Suppressor macrophage treated with lipopolysaccharide for 1 hour (primary cell): ENCODE results near the gene NECAB3.
"Not testable (repeated sequence)": the region's sequence is repeated elsewhere in the genome, so short reads cannot be mapped to it uniquely, and the experiment has no call there.

Experiments used
- DNase-seq, 3 donors: peaks; one replicate each; pipeline ENCODE4 v3.0.0-alpha.2; 2020 to 2022

Gene NECAB3

DNA sequence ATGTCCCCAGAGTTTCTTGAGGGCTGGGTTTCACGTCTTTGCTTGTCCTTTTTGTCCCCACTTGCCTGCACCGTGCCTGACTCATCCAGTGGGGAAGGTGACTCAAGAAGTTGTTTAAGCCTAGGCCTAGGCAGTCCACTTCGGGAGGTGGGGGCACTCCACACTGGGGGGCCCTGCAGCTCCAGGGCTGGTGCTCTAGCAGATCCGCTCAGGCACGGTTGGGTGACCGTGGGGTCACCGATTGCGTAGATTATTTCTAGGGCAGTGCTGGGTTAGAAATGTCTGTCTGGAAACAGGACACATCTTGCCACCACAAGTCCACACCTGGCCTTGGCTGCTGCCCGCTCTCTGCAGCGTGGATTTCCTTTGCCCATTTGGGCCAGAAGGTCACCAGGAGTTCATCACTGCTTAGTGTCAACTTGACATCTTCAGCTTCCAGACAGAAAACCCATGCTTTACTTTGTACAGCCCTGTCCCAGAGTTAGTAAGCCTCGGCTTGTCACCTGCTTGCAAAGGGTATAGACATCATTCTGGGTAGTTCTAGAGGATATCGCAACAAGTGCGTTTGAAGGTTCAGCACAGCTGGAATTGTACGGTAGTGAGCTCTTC, 25.7 kb downstream of the NECAB3 start:
- DNase-seq = no peak

DNA sequence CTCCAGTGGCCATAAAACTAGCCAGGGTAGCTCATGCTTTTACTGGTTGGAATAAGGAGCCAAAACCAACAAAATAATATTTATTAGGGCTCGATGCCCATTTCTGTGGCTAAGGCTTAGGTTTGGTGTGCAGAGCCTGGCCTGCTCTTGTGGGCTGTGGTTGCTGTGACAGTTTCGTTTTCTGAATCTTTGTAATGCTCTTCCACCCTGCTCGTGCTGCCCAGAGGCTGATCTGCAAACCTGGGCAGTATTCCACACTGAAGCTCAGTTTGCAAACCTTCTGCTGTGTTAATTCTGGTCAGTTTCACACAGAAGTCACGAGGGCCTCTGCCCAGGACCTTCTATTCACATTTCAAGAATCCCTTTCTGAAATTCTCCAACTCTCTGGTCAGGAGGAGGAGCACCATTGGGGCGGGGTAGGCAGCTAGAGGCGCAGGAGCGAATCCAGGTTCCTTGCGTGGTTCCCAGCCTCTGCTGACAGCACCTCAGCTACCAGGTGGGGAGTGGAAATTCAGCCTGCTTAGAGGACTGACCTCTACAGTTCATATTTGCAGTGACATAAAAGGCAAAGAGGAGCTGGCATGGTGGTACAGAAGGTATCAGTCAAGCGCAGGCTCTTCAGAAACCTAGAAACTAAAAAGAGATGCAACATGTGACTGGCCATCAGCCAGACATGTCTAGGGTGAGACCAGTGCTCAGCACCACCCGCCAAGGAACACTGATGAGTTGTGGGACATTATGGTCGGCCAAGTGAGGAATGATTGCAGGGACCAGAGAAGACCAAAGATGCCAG, 26.4 kb downstream of the NECAB3 start:
- DNase-seq = no peak

DNA sequence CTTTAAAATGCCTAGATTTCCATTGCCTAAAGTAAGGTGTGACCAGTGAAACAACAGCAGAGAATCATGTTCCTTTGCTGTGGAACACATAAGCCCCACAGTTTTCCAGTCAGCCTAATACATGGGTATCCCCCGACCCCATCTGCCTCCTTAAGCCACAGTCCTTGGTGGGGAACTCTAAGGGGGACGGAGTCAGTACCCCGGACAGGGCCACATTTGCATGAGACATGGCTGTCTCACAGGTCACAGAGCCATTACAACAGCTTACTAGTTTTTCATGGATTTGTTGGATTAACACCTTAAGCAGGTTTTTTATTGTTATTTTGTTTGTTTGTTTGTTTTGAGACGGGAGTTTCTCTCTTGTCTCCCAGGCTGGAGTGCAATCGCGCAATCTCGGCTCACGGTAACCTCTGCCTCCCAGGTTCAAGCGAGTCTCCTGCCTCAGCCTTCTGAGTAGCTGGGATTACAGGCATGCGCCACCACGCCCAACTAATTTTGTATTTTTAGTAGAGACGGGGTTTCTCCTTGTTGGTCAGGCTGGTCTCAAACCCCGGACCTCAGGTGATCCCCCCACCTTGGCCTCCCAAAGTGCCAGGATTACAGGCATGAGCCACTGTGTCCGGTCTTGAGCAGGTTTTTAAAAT, 27.1 kb downstream of the NECAB3 start:
- DNase-seq = not testable (repeated sequence)

DNA sequence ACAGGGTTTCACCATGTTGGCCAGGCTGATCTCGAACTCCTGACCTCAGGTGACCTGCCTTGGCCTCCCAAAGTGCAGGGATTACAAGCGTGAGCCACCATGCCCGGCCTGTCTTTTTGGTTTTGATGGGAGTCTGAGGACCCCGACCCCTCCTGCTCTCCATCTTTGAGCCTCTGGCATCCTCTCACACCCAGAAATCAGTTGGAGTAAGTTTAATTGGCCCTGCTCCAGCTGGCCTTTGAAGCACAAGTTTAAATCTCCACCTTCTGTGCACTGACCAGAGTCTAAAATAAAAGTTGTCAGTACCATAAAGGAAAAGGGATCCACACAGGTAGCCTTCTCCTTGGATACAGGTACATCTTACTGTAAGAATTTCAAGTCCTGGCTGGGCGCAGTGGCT, 28.0 kb downstream of the NECAB3 start:
- no peak for DNase-seq

DNA sequence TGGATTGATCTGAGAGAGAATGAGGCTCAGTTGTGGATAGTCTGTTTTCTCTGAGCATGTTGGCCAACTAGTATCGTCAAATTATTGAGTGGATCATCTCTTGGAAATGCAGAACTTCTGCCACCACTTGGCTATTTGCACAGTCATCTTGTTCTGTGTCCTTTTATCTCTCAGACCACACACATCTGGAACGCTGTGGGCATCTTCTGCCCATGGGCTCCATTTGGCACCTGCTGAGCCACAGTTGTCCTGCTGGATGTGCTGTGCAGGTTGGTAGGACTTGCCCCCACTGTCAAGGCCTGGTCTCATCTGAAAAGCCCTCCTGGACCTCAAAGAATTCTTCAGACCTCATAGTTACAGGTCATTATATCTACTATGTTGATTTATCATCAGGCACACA, 28.8 kb downstream of the NECAB3 start:
- no peak for DNase-seq

DNA sequence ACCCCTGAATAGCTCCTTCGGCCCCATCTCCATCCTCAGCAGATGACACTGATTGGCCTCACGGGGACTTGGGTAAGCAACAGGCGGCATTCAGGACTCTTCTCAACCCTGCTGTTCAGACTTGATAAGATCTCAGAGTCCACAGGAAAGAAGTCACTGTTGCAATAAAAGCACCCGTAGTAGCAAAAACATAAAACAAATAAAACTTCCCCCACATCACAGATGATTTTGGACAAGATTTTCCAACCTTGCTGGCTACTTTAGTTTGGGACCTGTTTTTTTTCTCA, 29.2 kb downstream of the NECAB3 start:
- no peak for DNase-seq

DNA sequence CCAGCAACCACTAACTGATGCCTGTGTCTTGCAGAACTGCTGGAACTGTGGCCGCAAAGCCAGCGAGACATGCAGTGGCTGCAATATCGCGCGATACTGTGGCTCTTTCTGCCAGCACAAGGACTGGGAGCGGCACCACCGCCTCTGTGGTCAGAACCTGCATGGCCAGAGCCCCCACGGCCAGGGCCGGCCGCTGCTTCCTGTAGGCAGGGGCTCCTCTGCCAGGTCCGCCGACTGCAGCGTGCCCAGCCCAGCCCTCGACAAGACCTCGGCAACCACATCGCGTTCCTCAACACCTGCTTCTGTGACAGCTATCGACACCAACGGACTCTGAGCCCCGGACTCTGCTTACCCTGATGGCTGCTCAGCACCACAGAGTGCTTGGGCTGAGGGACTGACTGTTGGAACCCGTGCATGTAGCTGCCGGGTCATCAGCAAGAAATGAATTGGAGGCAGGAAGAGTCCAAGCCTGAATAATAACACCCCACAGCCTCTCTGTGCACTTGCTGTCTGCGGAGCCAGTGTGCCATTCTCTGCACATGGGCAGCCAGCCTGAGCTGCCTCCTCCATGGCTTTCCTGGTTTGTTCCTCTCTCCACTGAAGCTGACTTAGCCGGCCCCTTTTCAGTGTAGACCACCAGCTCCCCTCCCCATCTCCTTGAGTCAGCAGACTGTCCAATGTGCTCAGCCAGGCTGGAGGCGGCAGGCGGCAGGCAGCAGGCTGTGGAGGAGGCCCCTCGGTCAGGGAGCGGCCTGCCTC, 29.7 kb downstream of the NECAB3 start:
- no peak for DNase-seq

DNA sequence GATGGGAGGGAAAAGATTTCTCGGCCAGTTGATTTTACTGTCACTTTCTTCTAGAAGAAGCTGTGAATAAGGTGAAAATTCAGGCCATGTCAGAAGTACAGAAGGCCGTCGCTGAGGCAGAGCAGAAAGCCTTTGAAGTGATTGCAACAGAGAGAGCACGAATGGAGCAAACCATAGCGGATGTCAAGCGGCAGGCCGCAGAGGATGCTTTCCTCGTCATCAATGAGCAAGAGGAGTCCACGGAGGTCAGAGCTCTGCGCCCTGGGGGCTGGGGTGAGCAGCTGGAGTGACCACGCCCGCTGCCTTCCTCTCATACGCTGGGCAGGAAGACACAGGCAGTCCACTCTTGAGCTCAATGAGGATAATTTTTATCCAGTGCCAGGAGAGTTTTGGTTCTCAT, 33.9 kb downstream of the NECAB3 start:
- DNase-seq = no peak

DNA sequence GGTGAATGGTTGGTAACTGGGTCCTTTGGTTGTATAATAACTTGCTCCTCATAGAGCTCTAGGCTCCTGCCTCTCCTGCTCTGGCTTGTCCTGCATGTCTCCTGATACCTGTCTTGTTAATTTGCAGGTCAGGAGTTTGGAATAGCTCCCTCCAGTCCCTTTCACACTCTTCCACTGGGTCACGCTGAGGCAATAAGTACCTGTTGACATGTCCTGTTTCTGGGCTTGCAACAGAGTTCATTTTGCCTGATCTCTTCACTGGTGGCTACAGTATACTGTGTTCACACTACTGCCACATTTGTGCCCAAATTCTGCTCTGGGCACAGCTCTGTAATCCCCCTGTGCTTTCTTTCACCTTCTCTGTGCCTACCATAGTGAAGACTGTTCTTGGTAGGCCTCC, 37.5 kb downstream of the NECAB3 start:
- DNase-seq = no peak

DNA sequence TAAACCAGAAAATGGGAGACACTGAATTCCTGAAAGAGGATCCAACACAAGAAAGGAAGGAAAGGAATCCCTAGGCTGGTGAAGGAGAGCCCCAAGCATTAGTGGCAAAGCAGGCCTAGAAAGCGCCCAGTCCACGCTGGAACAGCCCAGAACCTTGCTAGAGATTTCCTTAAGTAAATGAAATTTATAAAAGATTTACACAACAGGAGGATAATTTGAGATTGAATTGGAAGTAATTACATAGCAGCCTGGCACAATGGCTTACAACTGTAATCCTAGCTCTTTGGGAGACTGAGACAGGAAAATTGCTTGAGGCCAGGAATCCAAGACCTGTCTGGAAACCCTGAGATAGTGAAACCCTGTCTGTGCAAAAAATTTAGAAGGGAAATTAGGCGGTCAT, 38.9 kb downstream of the NECAB3 start:
- DNase-seq = no peak

DNA sequence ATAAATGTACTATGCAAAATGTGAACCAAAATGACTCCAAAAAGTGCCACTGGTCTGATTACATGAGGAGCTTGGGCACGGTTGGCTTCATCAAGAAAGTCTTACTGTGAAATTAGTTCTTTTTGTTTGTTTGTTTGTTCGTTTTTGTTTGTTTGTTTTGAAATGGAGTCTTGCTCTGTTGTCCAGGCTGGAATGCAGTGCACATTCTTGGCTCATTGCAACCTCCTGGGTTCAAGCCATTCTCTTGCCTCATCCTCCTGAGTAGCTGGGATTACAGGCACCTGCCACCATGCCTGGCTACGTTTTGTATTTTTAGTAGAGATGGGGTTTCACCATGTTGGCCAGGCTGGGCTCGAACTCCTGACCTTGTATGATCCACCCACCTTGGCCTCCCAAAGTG, 42.3 kb downstream of the NECAB3 start:
- not testable (repeated sequence) for DNase-seq

DNA sequence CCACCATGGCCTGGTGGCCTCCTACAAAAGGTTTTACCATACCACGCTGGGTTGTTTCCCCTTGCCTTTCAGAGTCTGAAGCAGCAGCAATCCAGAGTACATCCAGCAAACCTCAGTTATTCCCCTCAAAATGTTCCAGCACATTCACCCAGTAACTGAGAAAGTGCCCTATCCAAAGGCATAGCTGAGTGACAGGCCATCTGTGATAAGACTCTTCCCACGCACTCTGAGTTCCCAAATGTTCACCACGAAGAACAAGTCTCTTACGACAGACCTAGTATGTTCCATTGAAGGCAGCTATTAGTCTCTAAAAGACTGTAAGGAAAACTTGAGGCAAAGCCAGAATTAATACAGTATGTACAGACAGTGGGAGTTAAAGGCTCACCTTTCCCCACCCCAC, 43.7 kb downstream of the NECAB3 start:
- DNase-seq = peak in 2 of 3 donors; percentile 5

DNA sequence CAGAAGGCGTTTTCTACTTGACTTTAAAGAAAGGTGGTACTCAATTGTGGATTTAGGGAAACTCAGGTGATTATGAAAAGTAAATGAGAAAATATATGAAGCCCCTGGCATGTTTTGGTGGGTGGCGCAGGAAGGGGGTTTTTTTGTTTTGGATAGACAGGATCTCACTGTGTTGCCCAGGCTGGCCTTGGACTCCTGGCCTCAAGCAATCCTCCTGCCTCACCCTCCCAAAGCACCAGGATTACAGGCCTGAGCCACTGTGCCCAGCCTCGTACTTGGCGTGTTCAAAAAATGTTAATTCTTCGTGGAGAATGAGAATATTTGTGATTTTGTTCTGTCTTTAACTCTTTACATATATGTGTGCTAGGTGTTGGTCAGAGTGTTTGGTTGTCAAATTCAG, 44.2 kb downstream of the NECAB3 start:
- no peak for DNase-seq

DNA sequence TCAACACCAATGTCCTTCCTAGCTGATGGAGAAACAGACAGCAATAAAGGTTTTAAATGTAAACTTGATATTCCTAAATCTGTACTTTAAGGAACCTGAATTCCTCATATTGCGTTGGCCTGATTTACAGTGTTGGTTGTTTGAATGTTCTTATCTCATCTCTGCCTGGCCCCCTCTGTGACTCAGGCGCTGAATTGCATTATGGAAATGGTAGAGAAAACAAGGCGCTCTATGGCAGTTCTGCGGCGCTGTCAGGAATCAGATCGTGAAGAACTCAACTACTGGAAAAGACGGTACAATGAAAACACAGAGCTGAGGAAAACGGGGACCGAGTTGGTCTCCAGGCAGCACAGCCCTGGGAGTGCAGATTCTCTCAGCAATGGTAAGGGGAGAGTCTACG, 44.7 kb downstream of the NECAB3 start:
- no peak for DNase-seq

DNA sequence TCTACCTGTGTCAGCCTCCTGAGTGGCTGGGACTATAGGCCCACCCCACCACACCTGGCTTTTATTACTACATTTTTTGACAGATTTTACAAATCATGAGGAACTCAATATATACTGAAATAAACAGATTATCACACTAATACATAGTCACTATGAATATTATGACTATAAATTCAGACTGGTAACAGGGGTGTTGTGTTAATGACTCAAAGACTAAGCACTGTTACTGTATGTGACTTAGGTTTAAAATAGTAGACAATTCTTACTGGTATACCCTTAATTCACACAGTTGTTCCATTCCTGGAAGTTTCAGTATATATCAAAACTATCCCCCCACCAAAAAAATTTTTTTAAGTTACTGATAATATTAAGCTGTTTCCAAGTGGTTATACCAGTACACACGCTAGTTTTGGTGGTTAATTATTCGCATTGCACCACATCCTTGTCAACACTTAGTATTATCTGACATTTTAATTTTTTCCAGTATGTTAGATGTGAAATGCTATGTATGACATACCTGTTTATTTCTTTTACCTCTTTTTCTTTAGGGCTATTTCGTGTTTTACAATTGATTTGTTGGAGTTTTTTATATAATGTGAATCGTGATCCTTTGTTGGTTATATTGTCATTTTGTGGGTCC, 46.5 kb downstream of the NECAB3 start:
- DNase-seq = no peak

DNA sequence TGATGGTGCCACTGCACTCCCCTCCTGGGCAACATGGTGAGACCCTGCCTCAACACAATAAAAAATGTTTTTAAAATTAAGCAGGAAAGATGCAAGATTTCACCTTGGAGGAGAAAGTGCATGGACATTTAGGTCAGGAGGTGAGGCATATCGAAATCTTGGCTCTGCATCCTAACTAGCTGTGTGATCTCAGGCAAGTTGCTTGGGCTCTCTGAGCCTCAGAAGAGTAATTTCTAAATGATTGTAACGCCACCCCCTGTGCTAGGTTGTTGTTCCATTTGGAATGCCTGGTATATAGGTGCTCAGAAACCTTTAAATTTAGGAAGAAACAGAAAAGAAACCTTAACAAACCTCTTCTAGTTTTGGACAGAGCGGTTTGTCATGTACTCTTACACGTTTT, 48.0 kb downstream of the NECAB3 start:
- no peak for DNase-seq

DNA sequence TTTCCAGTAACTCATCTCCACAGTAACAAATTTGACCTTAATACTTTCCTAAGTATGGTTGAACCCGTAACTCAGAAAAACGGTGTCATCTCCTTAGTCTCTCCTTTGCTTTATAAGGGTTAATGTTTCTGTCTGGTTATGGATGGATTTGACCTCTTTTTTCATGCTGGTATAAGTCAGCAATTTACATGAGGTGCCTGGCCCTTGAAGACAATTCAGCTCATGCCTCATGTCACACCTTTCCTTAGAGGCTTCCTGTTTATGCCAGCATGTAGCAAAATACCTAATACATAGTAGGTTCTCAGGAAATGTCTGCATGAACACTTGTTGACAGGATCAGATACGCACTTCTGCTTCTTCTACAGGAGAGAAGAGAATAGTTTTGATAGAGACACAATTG, 49.8 kb downstream of the NECAB3 start:
- DNase-seq = no peak

DNA sequence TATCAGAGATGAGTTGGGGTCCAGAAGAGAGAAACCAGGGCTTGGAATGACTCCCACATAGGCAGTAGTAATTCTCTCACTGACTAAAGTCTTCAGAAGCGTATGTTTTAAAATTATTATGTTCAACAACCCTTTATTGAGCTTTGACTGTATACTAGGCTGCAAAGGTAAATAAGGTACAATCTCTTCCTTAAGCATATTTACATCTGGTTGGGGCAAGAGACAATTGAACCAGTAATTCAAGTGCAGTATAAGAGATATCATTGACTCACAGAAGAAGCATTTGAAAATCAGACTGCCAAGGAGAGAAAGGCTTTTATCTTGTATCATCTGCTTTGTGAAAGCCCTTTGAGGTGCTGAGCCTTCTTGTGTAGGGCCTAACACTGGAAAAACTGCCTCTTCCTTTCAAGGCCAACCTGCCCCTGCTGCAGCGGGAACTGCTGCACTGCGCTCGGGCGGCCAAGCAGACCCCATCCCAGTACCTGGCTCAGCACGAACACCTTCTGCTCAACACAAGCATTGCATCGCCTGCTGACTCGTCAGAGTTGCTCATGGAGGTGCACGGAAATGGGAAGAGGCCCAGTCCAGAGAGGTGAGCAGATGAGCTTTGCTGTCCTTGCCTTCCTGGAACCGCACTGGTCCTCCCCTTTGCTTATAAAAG, 51.4 kb downstream of the NECAB3 start:
- DNase-seq = no peak

DNA sequence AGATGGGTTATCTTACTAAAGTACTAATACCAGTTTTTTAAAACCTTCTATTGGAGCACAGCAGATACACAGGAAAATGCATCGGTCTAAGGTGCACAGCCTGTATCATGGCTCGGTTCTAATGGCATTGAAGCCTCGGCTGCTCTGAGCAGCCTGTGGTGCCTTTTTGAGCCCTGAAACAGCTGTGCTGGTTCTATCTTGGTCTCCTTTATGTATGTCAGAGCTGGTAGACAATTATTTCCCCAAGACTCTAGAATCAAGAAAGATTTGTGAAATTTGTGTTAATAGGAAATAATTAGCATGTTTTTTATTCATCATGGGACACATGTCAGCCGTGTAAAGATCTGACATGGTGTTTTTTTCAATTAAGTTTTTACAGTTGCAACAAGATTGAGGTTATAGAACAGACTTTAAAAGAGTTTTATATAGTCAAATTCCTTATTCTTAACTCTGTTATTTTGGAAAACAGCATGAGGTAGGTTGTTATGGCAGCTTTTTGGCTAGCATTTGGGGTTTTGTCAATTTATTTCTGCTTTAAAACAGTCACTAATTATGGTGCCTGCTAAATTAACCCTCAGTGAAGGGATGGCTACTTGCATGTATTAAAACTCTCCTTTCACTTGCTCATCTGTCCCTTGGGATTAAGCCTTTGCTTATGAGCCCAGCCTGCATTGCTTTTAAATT, 52.4 kb downstream of the NECAB3 start:
- no peak for DNase-seq

DNA sequence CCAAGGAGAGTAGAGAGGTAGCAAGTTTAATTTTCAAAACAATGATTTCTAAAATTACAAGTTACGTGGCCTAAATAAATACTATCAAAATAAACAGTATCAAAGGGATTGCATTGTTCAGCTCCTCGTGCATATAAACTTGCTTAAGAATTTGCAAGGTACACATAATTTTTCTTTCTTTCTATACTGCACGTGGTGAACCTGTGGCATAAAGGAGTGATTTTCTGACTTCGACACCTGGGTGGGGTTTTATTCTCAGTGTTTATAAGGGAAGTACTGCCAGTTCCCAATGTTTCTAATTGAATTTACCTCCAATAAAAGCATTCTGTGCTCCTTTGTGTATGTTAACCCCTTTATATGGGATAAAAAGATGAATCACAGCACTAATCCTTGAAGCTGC, 62.2 kb downstream of the NECAB3 start:
- no peak for DNase-seq

DNA sequence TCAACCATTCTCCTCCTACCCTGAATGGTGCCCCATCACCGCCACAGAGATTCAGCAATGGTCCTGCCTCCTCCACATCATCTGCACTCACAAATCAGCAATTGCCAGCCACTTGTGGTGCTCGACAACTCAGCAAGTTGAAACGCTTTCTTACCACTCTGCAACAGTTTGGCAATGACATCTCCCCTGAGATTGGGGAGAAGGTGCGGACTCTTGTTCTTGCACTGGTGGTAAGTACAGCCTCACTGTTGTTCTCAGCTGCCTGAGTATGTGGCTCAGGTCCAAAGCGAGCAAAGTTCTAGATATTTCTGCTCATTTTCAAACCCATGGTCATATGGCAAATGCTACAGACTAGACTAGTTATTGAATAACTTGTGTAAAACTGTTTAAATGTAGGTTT, 63.1 kb downstream of the NECAB3 start:
- no peak for DNase-seq

DNA sequence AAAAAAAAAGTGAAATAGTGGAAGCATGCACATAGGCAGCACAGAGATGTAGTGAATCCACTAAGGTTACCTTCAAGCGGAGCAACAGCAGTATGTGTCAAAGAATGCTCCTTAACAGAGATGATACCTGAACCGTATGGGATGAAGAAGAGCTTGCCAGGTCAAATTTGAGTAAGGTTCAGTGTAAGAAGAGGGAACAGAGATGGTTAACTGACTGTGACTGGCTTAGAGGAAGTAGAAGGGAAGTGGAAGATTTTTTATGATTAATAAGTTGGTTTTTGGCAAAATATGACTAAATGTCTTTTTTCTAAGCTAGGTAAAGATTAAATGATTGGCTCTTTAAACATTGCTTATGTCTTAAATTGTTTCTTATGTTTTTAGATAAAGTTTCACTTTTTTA, 64.7 kb downstream of the NECAB3 start:
- DNase-seq = peak in 1 of 3 donors; percentile 6
